ENCODE data around the gene PPRC1. TPM values are rescaled to one million over a fixed set of nuclear protein-coding genes. Genes with fewer than 3 reads are reported as not detected.

The PPRC1 gene
- total and polyA plus RNA-seq, 2 experiments from 2014 or later = 43.2 to 67.5 TPM

GRCh38 chr10:102151774-102152544 lies 19.1 kb downstream of the PPRC1 start, which contains the start of gene NOLC1 (continued):
- TF ChIP-seq, protein P1, sequence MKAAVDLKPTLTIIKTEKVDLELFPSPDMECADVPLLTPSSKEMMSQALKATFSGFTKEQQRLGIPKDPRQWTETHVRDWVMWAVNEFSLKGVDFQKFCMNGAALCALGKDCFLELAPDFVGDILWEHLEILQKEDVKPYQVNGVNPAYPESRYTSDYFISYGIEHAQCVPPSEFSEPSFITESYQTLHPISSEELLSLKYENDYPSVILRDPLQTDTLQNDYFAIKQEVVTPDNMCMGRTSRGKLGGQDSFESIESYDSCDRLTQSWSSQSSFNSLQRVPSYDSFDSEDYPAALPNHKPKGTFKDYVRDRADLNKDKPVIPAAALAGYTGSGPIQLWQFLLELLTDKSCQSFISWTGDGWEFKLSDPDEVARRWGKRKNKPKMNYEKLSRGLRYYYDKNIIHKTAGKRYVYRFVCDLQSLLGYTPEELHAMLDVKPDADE (IDR thresholded peaks at IDR 0.05) = peak; percentile 97
- no peak for TF ChIP-seq JUNB (IDR thresholded peaks at IDR 0.05; ENCODE audit: unreplicated experiment)
- no peak for TF ChIP-seq CTCF (conservative IDR thresholded peaks at IDR 0.05; ENCODE audit: low read depth in 2 of 2)
- TF ChIP-seq, protein P2, sequence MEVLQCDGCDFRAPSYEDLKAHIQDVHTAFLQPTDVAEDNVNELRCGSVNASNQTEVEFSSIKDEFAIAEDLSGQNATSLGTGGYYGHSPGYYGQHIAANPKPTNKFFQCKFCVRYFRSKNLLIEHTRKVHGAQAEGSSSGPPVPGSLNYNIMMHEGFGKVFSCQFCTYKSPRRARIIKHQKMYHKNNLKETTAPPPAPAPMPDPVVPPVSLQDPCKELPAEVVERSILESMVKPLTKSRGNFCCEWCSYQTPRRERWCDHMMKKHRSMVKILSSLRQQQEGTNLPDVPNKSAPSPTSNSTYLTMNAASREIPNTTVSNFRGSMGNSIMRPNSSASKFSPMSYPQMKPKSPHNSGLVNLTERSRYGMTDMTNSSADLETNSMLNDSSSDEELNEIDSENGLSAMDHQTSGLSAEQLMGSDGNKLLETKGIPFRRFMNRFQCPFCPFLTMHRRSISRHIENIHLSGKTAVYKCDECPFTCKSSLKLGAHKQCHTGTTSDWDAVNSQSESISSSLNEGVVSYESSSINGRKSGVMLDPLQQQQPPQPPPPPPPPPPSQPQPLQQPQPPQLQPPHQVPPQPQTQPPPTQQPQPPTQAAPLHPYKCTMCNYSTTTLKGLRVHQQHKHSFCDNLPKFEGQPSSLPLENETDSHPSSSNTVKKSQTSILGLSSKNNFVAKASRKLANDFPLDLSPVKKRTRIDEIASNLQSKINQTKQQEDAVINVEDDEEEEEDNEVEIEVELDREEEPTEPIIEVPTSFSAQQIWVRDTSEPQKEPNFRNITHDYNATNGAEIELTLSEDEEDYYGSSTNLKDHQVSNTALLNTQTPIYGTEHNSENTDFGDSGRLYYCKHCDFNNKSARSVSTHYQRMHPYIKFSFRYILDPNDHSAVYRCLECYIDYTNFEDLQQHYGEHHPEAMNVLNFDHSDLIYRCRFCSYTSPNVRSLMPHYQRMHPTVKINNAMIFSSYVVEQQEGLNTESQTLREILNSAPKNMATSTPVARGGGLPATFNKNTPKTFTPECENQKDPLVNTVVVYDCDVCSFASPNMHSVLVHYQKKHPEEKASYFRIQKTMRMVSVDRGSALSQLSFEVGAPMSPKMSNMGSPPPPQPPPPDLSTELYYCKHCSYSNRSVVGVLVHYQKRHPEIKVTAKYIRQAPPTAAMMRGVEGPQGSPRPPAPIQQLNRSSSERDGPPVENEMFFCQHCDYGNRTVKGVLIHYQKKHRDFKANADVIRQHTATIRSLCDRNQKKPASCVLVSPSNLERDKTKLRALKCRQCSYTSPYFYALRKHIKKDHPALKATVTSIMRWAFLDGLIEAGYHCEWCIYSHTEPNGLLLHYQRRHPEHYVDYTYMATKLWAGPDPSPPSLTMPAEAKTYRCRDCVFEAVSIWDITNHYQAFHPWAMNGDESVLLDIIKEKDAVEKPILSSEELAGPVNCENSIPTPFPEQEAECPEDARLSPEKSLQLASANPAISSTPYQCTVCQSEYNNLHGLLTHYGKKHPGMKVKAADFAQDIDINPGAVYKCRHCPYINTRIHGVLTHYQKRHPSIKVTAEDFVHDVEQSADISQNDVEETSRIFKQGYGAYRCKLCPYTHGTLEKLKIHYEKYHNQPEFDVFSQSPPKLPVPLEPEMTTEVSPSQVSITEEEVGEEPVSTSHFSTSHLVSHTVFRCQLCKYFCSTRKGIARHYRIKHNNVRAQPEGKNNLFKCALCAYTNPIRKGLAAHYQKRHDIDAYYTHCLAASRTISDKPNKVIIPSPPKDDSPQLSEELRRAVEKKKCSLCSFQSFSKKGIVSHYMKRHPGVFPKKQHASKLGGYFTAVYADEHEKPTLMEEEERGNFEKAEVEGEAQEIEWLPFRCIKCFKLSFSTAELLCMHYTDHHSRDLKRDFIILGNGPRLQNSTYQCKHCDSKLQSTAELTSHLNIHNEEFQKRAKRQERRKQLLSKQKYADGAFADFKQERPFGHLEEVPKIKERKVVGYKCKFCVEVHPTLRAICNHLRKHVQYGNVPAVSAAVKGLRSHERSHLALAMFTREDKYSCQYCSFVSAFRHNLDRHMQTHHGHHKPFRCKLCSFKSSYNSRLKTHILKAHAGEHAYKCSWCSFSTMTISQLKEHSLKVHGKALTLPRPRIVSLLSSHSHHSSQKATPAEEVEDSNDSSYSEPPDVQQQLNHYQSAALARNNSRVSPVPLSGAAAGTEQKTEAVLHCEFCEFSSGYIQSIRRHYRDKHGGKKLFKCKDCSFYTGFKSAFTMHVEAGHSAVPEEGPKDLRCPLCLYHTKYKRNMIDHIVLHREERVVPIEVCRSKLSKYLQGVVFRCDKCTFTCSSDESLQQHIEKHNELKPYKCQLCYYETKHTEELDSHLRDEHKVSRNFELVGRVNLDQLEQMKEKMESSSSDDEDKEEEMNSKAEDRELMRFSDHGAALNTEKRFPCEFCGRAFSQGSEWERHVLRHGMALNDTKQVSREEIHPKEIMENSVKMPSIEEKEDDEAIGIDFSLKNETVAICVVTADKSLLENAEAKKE (CRISPR knock-in tag; IDR thresholded peaks at IDR 0.05) = no peak

DNA sequence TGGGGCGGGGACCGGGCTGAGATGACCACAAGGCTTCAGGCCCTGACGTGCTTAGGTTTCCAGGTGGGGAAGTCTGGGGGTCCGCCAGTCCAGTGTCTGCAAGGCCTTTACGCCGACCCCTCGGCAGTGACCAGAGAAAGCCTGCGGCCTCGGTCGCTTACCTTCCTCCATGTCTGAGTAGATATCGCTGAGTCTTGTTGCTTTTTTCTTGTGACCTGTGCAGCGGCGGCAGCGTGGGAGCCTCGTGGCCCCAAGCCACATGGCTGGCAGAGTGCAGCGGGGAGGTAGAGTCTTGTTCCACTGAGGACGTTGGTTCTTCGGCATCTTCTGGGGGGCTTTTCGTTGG lies 19.7 kb downstream of the PPRC1 start:
- H3K27ac ChIP-seq (ENCODE audit: low read depth) = peak overlapping the region; percentile 92
- H3K4me2 ChIP-seq = peak overlapping the region; percentile 91
- peak; percentile 27 for ATAC-seq
- H3K27ac Mint-ChIP-seq = peak overlapping the region; percentile 99
- peak overlapping the region; percentile 96 for H3K4me3 Mint-ChIP-seq
- no peaks in the 10 kb centered on the region for H3K27me3 ChIP-seq (ENCODE audit: insufficient read depth)
- peaks cover 14% of the 10 kb centered on the region for H3K4me1 ChIP-seq (ENCODE audit: insufficient read depth)
- H4K20me1 ChIP-seq (replicated peaks; ENCODE audit: insufficient read depth) = peaks cover 59% of the 10 kb centered on the region
- peaks cover 14% of the 10 kb centered on the region for H3K27me3 Mint-ChIP-seq (ENCODE audit: insufficient read depth, low read depth, poor library complexity)
- H3K9me3 Mint-ChIP-seq = no peaks in the 10 kb centered on the region
- no peak overlapping the region for H2AFZ ChIP-seq
- no peaks in the 10 kb centered on the region for H3K9me2 ChIP-seq (ENCODE audit: insufficient read depth)
- H3K36me3 ChIP-seq (ENCODE audit: insufficient read depth) = peaks cover 50% of the 10 kb centered on the region
- H3K4me1 Mint-ChIP-seq = peaks cover 22% of the 10 kb centered on the region
- H3K4me3 ChIP-seq = peak overlapping the region; percentile 84
- no peak for DNase-seq (ENCODE audit: low spot score)
- peaks cover 54% of the 10 kb centered on the region for H3K79me2 ChIP-seq (replicated peaks; ENCODE audit: insufficient read depth)
- peaks cover 92% of the 10 kb centered on the region for H3K36me3 Mint-ChIP-seq (ENCODE audit: low read depth)
- H3F3A ChIP-seq (replicated peaks; ENCODE audit: low read depth) = peaks cover 45% of the 10 kb centered on the region
- TF ChIP-seq NANOG (IDR thresholded peaks at IDR 0.05; ENCODE audit: borderline replicate concordance) (no peak), JUNB (IDR thresholded peaks at IDR 0.05; ENCODE audit: unreplicated experiment) (no peak), POLR2AphosphoS5 (IDR thresholded peaks at IDR 0.05; ENCODE audit: low read depth) (no peak), ZNF114 (CRISPR knock-in tag; IDR thresholded peaks at IDR 0.05) (no peak), CREB1 (CRISPR knock-in tag; IDR thresholded peaks at IDR 0.05; ENCODE audit: low read depth) (no peak), STAT1 (IDR thresholded peaks at IDR 0.05; ENCODE audit: unreplicated experiment) (no peak), CTCF (conservative IDR thresholded peaks at IDR 0.05; ENCODE audit: low read depth in 2 of 2) (no peak)
- TF ChIP-seq, protein P1 (IDR thresholded peaks at IDR 0.05) = no peak
